Left ventricle myocardium inferior (tissue), 1 donor: ENCODE measurements around the gene PRDM16. TPM values are rescaled to one million over a fixed set of nuclear protein-coding genes. Genes with fewer than 3 reads are reported as not detected.

Experiments used
- DNase-seq: peaks from one replicate; pipeline ENCODE4 v3.0.0-alpha.2; 2020
- H3K27ac ChIP-seq: fragments of 200-600 bp; replicated peaks from 2 replicates; pipeline ENCODE4 v1.8.0; 2021
- H3K27me3 ChIP-seq: fragments of 200-600 bp; 2 replicates; pipeline ENCODE4 v1.8.0; 2021; ENCODE audit warnings: low read depth
- H3K36me3 ChIP-seq: fragments of 200-600 bp; 2 replicates; pipeline ENCODE4 v1.8.0; 2021
- H3K4me1 ChIP-seq: fragments of 200-600 bp; 2 replicates; pipeline ENCODE4 v1.8.0; 2021
- H3K4me3 ChIP-seq: fragments of 200-600 bp; 2 replicates; pipeline ENCODE4 v1.8.0; 2021; ENCODE audit warnings: mild to moderate bottlenecking, moderate library complexity
- H3K9me3 ChIP-seq: fragments of 200-600 bp; replicated peaks from 2 replicates; pipeline ENCODE4 v1.8.0; 2021
- CTCF ChIP-seq: fragments of 200-600 bp; IDR thresholded peaks from 2 replicates; pipeline ENCODE4 v1.8.0; 2021; ENCODE audit warnings: antibody characterized with exemption, mild to moderate bottlenecking, borderline replicate concordance
- intact Hi-C: fragments of 100-400 bp; cut with micrococcal nuclease; formaldehyde crosslinking; loops from one replicate; pipeline ENCODE4 v1.11.0; 2022
- total RNA-seq: library from RNA; stranded (reverse); fragmentation: NEBNext Ultra II Directional; extraction: Animal tissue kit (Norgen Biotek cat#: 25700); gene quantifications from one replicate; pipeline ENCODE4 v1.2.1, GENCODE V29; 2021
- donor health status: DM: no; HTN: yes; CAD: no; lungs with severe emphysema.

Gene PRDM16
- total RNA-seq, 1 donor from 2014 or later, result 16.6 TPM

GRCh38 chr1:3033040-3033789, 35.8 kb upstream of the PRDM16 start:
- peaks cover 85% of the 10 kb centered on the region for H3K27me3 ChIP-seq
- intact Hi-C loops, result no loop called here
- no peak for TF ChIP-seq CTCF
- H3K4me1 ChIP-seq, result no peaks in the 10 kb centered on the region
- H3K36me3 ChIP-seq, result no peaks in the 10 kb centered on the region
- H3K9me3 ChIP-seq, result no peaks in the 10 kb centered on the region
- H3K4me3 ChIP-seq, result no peak overlapping the region
- no peak for DNase-seq
- no peak overlapping the region for H3K27ac ChIP-seq

GRCh38 chr1:3033790-3034090, 35.3 kb upstream of the PRDM16 start:
- no peak for TF ChIP-seq CTCF
- intact Hi-C loops, result no loop called here
- Histone ChIP-seq H3K4me1 (no peaks in the 10 kb centered on the region), H3K9me3 (no peaks in the 10 kb centered on the region), H3K27me3 (peaks cover 85% of the 10 kb centered on the region), H3K36me3 (no peaks in the 10 kb centered on the region), H3K27ac (no peak overlapping the region), H3K4me3 (no peak overlapping the region)
- no peak for DNase-seq

- intact Hi-C loops, result no loop called here
- no peak for DNase-seq
- H3K36me3 ChIP-seq, result no peaks in the 10 kb centered on the region
- no peaks in the 10 kb centered on the region for H3K4me1 ChIP-seq
- H3K27ac ChIP-seq, result no peak overlapping the region
- peaks cover 85% of the 10 kb centered on the region for H3K27me3 ChIP-seq
- no peak for TF ChIP-seq CTCF
- H3K4me3 ChIP-seq, result no peak overlapping the region
- no peaks in the 10 kb centered on the region for H3K9me3 ChIP-seq
Observed at GRCh38 chr1:3034162-3034561, 34.8 kb upstream of the PRDM16 start.

- no peaks in the 10 kb centered on the region for H3K9me3 ChIP-seq
- no peaks in the 10 kb centered on the region for H3K4me1 ChIP-seq
- H3K4me3 ChIP-seq, result no peak overlapping the region
- intact Hi-C loops, result no loop called here
- no peaks in the 10 kb centered on the region for H3K36me3 ChIP-seq
- DNase-seq, result no peak
- no peak overlapping the region for H3K27ac ChIP-seq
- no peak for TF ChIP-seq CTCF
- peaks cover 83% of the 10 kb centered on the region for H3K27me3 ChIP-seq
Observed at GRCh38 chr1:3034728-3035562, 34.1 kb upstream of the PRDM16 start.

GRCh38 chr1:3035563-3036446, 33.2 kb upstream of the PRDM16 start:
- H3K4me1 ChIP-seq, result no peaks in the 10 kb centered on the region
- H3K27ac ChIP-seq, result no peak overlapping the region
- no peaks in the 10 kb centered on the region for H3K9me3 ChIP-seq
- H3K36me3 ChIP-seq, result no peaks in the 10 kb centered on the region
- H3K4me3 ChIP-seq, result no peak overlapping the region
- intact Hi-C loops, result no loop called here
- peaks cover 78% of the 10 kb centered on the region for H3K27me3 ChIP-seq
- TF ChIP-seq CTCF, result no peak
- no peak for DNase-seq
